ENCODE measurements around the gene ARL4A.
A peak's percentile ranks its signal among the peaks of the same experiment; 100 is the strongest.

Gene ARL4A

DNA sequence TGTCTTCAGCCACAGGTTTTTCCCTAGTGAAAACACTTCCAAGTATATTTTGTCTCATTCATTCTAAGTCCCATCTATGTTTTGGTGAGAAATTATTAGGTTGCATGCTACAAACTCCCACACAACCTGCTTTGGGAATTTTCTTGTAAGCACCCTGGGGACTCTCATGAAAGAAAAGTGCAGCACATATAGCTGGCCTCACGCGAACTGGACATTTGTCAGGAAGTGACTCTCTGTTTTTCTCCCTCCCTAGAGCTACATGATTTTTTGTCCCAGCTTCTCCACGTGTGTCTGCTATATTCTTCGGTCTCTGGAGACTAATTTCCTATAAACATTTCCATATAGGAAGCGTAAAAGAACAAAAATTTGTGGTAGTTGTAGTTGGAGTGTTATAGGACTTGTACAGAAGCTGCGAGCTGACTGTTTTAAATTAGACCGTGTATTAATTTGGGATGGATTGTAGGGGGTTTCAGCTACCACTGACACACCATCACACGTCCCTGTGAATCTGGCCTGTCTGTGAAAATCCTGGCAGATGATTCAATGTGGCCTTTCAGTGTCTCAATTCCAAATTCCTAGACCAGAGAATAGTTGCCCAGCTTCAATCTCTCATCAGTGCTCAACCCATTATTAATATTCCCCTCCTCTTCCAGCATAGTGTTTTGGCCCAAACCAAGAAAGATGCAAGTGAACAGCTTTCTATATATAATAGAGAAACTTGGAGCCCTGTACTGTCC, 40.2 kb downstream of the ARL4A start:
- no peak for DNase-seq

DNA sequence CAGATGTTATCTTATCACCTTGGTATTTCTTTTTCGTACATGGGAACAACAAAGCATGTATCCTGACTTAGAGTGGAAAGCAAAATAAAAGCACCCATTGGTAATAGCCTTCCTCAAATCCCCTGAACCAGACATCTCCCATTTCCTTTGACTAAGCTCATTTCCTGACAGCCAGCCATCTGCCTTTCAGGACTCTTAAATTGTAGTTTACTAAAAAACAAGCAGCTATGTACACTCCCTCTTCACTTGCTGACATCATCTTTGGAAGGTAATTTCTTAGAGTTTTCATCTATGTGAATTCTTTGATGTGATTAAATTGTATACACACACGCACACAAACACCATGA, 40.7 kb downstream of the ARL4A start:
- DNase-seq = no peak

- DNase-seq = no peak
Observed at GRCh38 chr7:12729112-12729511, 41.7 kb downstream of the ARL4A start.

- DNase-seq = no peak
Observed at GRCh38 chr7:12730523-12730922, 43.1 kb downstream of the ARL4A start.

GRCh38 chr7:12731214-12731656, 43.8 kb downstream of the ARL4A start:
- DNase-seq = peak; percentile 39

- no peak for DNase-seq
Observed at GRCh38 chr7:12731775-12732174, 44.3 kb downstream of the ARL4A start.

GRCh38 chr7:12732428-12732827, 45.0 kb downstream of the ARL4A start:
- no peak for DNase-seq

- DNase-seq = no peak
Observed at GRCh38 chr7:12735923-12736322, 48.5 kb downstream of the ARL4A start.

DNA sequence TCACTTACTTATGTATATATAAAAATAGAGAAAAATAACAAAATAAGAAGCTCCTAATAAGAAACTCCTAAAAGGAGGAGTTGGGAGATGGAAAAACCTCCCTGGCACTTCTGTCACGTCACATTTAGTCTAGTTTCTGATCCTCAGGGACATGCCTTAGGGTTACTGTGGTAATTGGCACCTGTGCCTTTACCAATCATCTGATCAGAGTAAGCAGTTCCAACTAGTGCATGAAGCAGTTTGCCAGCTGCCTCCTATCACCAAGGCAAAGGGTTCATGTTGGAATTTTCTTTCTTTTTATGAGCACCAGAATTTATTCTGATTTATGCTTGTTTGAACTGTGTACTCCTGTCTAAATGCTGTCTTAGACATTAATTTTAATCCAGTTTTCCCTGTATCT, 49.9 kb downstream of the ARL4A start:
- DNase-seq = no peak

DNA sequence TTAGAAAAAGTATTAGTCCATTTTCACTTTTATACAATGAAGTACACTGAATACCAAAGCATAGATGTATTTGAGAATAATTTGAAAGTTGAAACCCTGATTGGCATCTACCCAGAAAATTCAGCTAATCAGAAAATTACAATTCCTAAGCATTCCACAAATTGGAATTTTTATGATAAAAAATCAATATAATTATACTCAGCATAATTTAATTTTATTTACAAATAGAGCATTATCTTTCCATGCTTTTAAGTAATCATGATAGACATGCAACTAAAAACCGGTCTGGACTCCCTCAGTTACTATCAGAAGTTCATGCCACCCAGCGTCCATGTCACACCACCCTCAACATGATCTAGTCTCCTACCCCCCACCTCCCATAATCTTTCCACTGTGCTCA, 50.4 kb downstream of the ARL4A start:
- DNase-seq = no peak

DNA sequence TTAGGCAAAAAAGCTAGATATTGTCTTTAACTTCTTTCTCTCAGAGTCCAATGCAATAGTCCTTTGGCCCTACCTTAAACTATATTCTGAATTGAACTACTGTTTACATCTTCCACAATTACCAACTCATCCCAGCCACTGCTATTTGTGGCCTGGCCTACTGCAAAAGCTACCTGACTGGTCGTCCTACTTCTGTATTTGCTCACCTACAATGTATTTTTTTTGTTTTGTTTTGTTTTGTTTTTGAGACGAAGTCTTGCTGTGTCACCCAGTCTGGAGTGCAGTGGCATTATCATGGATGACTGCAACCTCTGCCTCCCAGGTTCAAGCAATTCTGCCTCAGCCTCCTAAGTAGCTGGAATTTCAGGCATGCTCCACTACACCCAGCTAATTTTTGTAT, 51.2 kb downstream of the ARL4A start:
- DNase-seq = no peak
